HEK293 (cell line): ENCODE results near the gene NGB.
A peak's percentile ranks its signal among the peaks of the same experiment; 100 is the strongest.

Experiments
- BCL6B ChIP-seq: fragments of 450-650 bp; formaldehyde crosslinking; IDR thresholded peaks from 2 replicates; pipeline ENCODE4 v1.5.1; 2017; ENCODE audit warnings: missing biosample characterization, missing genetic modification characterization
- HOXC10 ChIP-seq: sonication (generic); formaldehyde crosslinking; IDR thresholded peaks from 2 replicates; pipeline ENCODE4 v1.8.1; 2023; ENCODE audit warnings: mild to moderate bottlenecking, missing genetic modification reagents
- HOXD13 ChIP-seq: sonication (generic); formaldehyde crosslinking; IDR thresholded peaks from 2 replicates; pipeline ENCODE4 v1.8.0; 2022; ENCODE audit warnings: missing genetic modification reagents, borderline replicate concordance
- KLF7 ChIP-seq: fragments of 450-650 bp; formaldehyde crosslinking; IDR thresholded peaks from 2 replicates; pipeline ENCODE4 v1.5.1; 2016; ENCODE audit warnings: missing biosample characterization, missing genetic modification characterization, borderline replicate concordance
- MYNN ChIP-seq: fragments of 450-650 bp; formaldehyde crosslinking; IDR thresholded peaks from 2 replicates; pipeline ENCODE4 v1.5.1; 2016; ENCODE audit warnings: missing biosample characterization, missing genetic modification characterization, borderline replicate concordance
- PATZ1 ChIP-seq: fragments of 450-650 bp; formaldehyde crosslinking; IDR thresholded peaks from 2 replicates; pipeline ENCODE4 v1.5.1; 2016; ENCODE audit warnings: missing biosample characterization, missing genetic modification characterization
- PRDM6 ChIP-seq: fragments of 450-650 bp; formaldehyde crosslinking; IDR thresholded peaks from 2 replicates; pipeline ENCODE4 v1.5.1; 2017; ENCODE audit warnings: missing biosample characterization, missing genetic modification characterization
- REST ChIP-seq: fragments of 450-650 bp; formaldehyde crosslinking; IDR thresholded peaks from 2 replicates; pipeline ENCODE4 v1.5.1; 2016; ENCODE audit warnings: missing biosample characterization, missing genetic modification characterization
- SALL2 ChIP-seq: fragments of 450-650 bp; formaldehyde crosslinking; IDR thresholded peaks from 2 replicates; pipeline ENCODE4 v1.5.0; 2017; ENCODE audit warnings: missing biosample characterization, mild to moderate bottlenecking, missing genetic modification characterization, borderline replicate concordance
- SP3 ChIP-seq: fragments of 450-650 bp; formaldehyde crosslinking; IDR thresholded peaks from 2 replicates; pipeline ENCODE4 v1.5.1; 2016; ENCODE audit warnings: missing biosample characterization, missing genetic modification characterization
- SP7 ChIP-seq: fragments of 450-650 bp; formaldehyde crosslinking; IDR thresholded peaks from 2 replicates; pipeline ENCODE4 v1.5.1; 2016; ENCODE audit warnings: missing biosample characterization, missing genetic modification characterization
- ZBTB17 ChIP-seq: fragments of 450-650 bp; formaldehyde crosslinking; IDR thresholded peaks from 2 replicates; pipeline ENCODE4 v1.5.1; 2016; ENCODE audit warnings: missing biosample characterization, missing genetic modification characterization
- ZBTB48 ChIP-seq: fragments of 450-650 bp; formaldehyde crosslinking; IDR thresholded peaks from 2 replicates; pipeline ENCODE4 v1.5.1; 2016; ENCODE audit warnings: missing biosample characterization, missing genetic modification characterization
- ZEB2 ChIP-seq: fragments of 450-650 bp; formaldehyde crosslinking; IDR thresholded peaks from 2 replicates; pipeline ENCODE4 v1.5.1; 2016; ENCODE audit warnings: missing biosample characterization, missing genetic modification characterization
- ZFP3 ChIP-seq: fragments of 450-650 bp; formaldehyde crosslinking; IDR thresholded peaks from 2 replicates; pipeline ENCODE4 v1.5.1; 2016; ENCODE audit warnings: low read depth, missing biosample characterization, missing genetic modification characterization
- ZNF10 ChIP-seq: fragments of 450-650 bp; formaldehyde crosslinking; IDR thresholded peaks from 2 replicates; pipeline ENCODE4 v1.5.1; 2017; ENCODE audit warnings: missing biosample characterization, missing genetic modification characterization
- ZNF214 ChIP-seq: fragments of 450-650 bp; formaldehyde crosslinking; IDR thresholded peaks from 2 replicates; pipeline ENCODE4 v1.5.1; 2017; ENCODE audit warnings: missing biosample characterization, mild to moderate bottlenecking, missing genetic modification characterization, borderline replicate concordance
- ZNF311 ChIP-seq: fragments of 450-650 bp; formaldehyde crosslinking; IDR thresholded peaks from 2 replicates; pipeline ENCODE4 v1.5.1; 2017; ENCODE audit warnings: missing biosample characterization, missing genetic modification characterization, borderline replicate concordance
- ZNF350 ChIP-seq: fragments of 450-650 bp; formaldehyde crosslinking; IDR thresholded peaks from 2 replicates; pipeline ENCODE4 v1.5.0; 2017; ENCODE audit warnings: missing biosample characterization, mild to moderate bottlenecking, missing genetic modification characterization
- ZNF449 ChIP-seq: fragments of 450-650 bp; formaldehyde crosslinking; IDR thresholded peaks from 2 replicates; pipeline ENCODE4 v1.5.1; 2017; ENCODE audit warnings: missing biosample characterization, mild to moderate bottlenecking, missing genetic modification characterization, moderate library complexity
- ZNF488 ChIP-seq: fragments of 450-650 bp; formaldehyde crosslinking; IDR thresholded peaks from 2 replicates; pipeline ENCODE4 v1.5.1; 2016; ENCODE audit warnings: missing biosample characterization, missing genetic modification characterization
- ZNF558 ChIP-seq: fragments of 450-650 bp; formaldehyde crosslinking; IDR thresholded peaks from 2 replicates; pipeline ENCODE4 v1.5.1; 2016; ENCODE audit warnings: missing biosample characterization, missing genetic modification characterization
- ZNF561 ChIP-seq: fragments of 450-650 bp; IDR thresholded peaks from 2 replicates; pipeline ENCODE4 v1.5.1; 2018; ENCODE audit warnings: missing biosample characterization, missing genetic modification characterization, borderline replicate concordance
- ZNF629 ChIP-seq: fragments of 450-650 bp; formaldehyde crosslinking; IDR thresholded peaks from 2 replicates; pipeline ENCODE4 v1.5.1; 2017; ENCODE audit warnings: missing biosample characterization, missing genetic modification characterization
- ZNF677 ChIP-seq: fragments of 450-650 bp; IDR thresholded peaks from 2 replicates; pipeline ENCODE4 v1.5.0; 2018; ENCODE audit warnings: missing biosample characterization, mild to moderate bottlenecking, missing genetic modification characterization, moderate library complexity
- ZNF76 ChIP-seq: fragments of 450-650 bp; formaldehyde crosslinking; IDR thresholded peaks from 2 replicates; pipeline ENCODE4; 2016; ENCODE audit warnings: low read depth, missing biosample characterization, missing genetic modification characterization, borderline replicate concordance
- ZNF776 ChIP-seq: fragments of 450-650 bp; formaldehyde crosslinking; IDR thresholded peaks from 2 replicates; pipeline ENCODE4 v1.5.0; 2017; ENCODE audit warnings: missing biosample characterization, missing genetic modification characterization, borderline replicate concordance
- ZNF792 ChIP-seq: fragments of 450-650 bp; formaldehyde crosslinking; IDR thresholded peaks from 2 replicates; pipeline ENCODE4 v1.5.1; 2016; ENCODE audit warnings: missing biosample characterization, missing genetic modification characterization
- ZSCAN16 ChIP-seq: fragments of 450-650 bp; formaldehyde crosslinking; IDR thresholded peaks from 2 replicates; pipeline ENCODE4 v1.5.1; 2016; ENCODE audit warnings: missing biosample characterization, missing genetic modification characterization
- ZSCAN30 ChIP-seq: fragments of 450-650 bp; IDR thresholded peaks from 2 replicates; pipeline ENCODE4 v1.5.1; 2018; ENCODE audit warnings: missing biosample characterization, mild to moderate bottlenecking, missing genetic modification characterization, moderate library complexity

The NGB gene

GRCh38 chr14:77303417-77304156, 32.6 kb upstream of the NGB start (continued):
- TF ChIP-seq REST (tag by site-specific recombination) (no peak), ZNF561 (no peak), ZNF311 (tag by site-specific recombination) (no peak), ZNF76 (no peak), ZNF350 (no peak), ZNF792 (no peak), ZNF449 (tag by site-specific recombination) (no peak; the same call in 1 of the 2 replicates), ZNF558 (tag by site-specific recombination) (no peak), ZEB2 (tag by site-specific recombination) (peak; percentile 79), ZSCAN30 (no peak), HOXD13 (CRISPR knock-in tag) (no peak), PATZ1 (no peak), HOXC10 (no peak), SALL2 (no peak), BCL6B (tag by site-specific recombination) (no peak), ZNF10 (tag by site-specific recombination) (peak; percentile 77; the same call in 1 of the 2 replicates), ZNF776 (tag by site-specific recombination) (no peak), ZBTB48 (tag by site-specific recombination) (no peak), ZFP3 (tag by site-specific recombination) (no peak), SP3 (tag by site-specific recombination) (no peak), MYNN (tag by site-specific recombination) (no peak), PRDM6 (tag by site-specific recombination) (peak; percentile 91), SP7 (tag by site-specific recombination) (peak; percentile 81), KLF7 (tag by site-specific recombination) (no peak), ZNF214 (no peak), ZBTB17 (peak; percentile 75), ZNF629 (tag by site-specific recombination) (peak; percentile 87), ZNF488 (tag by site-specific recombination) (no peak), ZSCAN16 (tag by site-specific recombination) (no peak), ZNF677 (no peak)
